Tibial nerve (tissue), 4 donors: ENCODE measurements around the gene GSTM1.

Experiments
- EP300 ChIP-seq, 2 donors: sonication (generic); formaldehyde crosslinking; IDR thresholded peaks; one replicate each; pipeline ENCODE4 v1.6.1; 2017; ENCODE audit warnings: antibody characterized with exemption in 2 of 2, mild to moderate bottlenecking in 1 of 2
- POLR2A ChIP-seq, 2 donors: fragments of 450-650 bp; IDR thresholded peaks; one replicate each; pipeline ENCODE4 v1.6.1; 2017; ENCODE audit warnings: antibody characterized with exemption in 2 of 2, mild to moderate bottlenecking in 2 of 2, moderate library complexity in 2 of 2
- TF ChIP-seq, protein P1 (sequence below), 5 experiments: fragments of 200-600 bp in 3 of 5; fragments of 450-650 bp in 2 of 5; sonication (generic) in 3 of 5; IDR thresholded peaks; one replicate each; pipeline ENCODE4 v1.5.1; 2016 to 2019; ENCODE audit warnings: antibody characterized with exemption in 5 of 5, mild to moderate bottlenecking in 3 of 5, moderate library complexity in 2 of 5

DNA sequence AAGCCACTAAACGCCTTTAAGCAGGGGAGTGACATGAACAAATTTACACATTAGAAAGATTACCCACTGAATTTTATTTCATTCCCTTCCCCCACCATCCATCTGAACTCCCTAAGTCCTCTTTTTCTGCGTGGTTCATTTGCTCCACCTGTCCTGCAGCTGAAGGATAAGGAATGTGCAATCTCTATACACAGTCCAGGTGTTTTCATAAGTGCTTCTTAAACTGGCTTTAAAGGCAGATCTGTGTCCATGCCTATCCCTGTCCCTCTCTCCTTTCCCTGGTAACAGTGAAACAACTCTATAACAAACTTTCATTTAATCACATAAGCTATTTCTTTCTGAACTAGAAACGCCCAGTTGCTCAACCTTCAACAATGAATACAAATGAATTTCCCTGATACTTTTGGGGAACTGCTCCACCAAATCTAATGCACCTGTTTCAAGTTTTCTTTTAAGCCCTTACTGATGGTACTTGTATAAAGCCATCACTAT lies 44.8 kb downstream of the GSTM1 start:
- TF ChIP-seq, protein P1, sequence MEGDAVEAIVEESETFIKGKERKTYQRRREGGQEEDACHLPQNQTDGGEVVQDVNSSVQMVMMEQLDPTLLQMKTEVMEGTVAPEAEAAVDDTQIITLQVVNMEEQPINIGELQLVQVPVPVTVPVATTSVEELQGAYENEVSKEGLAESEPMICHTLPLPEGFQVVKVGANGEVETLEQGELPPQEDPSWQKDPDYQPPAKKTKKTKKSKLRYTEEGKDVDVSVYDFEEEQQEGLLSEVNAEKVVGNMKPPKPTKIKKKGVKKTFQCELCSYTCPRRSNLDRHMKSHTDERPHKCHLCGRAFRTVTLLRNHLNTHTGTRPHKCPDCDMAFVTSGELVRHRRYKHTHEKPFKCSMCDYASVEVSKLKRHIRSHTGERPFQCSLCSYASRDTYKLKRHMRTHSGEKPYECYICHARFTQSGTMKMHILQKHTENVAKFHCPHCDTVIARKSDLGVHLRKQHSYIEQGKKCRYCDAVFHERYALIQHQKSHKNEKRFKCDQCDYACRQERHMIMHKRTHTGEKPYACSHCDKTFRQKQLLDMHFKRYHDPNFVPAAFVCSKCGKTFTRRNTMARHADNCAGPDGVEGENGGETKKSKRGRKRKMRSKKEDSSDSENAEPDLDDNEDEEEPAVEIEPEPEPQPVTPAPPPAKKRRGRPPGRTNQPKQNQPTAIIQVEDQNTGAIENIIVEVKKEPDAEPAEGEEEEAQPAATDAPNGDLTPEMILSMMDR (IDR thresholded peaks at IDR 0.05) = no peak
- TF ChIP-seq EP300 (IDR thresholded peaks at IDR 0.05) (no peak), POLR2A (IDR thresholded peaks at IDR 0.05) (no peak)
